PC-9 (cell line): Measurements from ENCODE around the gene GAL.

Experiments
- CTCF ChIP-seq: fragments of 200-600 bp; sonication (generic); conservative IDR thresholded peaks from 2 replicates; pipeline ENCODE4 v1.6.1; 2017; ENCODE audit warnings: mixed run types, antibody characterized with exemption, mild to moderate bottlenecking, moderate library complexity
- EZH2 ChIP-seq: fragments of 200-600 bp; sonication (generic); IDR thresholded peaks from 2 replicates; pipeline ENCODE4 v1.8.0; 2017; ENCODE audit warnings: antibody characterized with exemption, low read depth

- TF ChIP-seq CTCF, result no peak
- no peak for TF ChIP-seq EZH2
Measured at GRCh38 chr11:68689737-68690625, 5.6 kb downstream of the GAL start.
